NT2/D1 (cell line): ENCODE measurements around the gene BBX.

Experiments used
- YY1 ChIP-seq: IDR thresholded peaks from 2 replicates; pipeline ENCODE4 v1.6.1; 2011; ENCODE audit not compliant: insufficient read length, insufficient read depth
- ZNF274 ChIP-seq: IDR thresholded peaks from 2 replicates; pipeline ENCODE4 v1.6.1; 2011; ENCODE audit warnings: mild to moderate bottlenecking, low read depth, low read length

DNA sequence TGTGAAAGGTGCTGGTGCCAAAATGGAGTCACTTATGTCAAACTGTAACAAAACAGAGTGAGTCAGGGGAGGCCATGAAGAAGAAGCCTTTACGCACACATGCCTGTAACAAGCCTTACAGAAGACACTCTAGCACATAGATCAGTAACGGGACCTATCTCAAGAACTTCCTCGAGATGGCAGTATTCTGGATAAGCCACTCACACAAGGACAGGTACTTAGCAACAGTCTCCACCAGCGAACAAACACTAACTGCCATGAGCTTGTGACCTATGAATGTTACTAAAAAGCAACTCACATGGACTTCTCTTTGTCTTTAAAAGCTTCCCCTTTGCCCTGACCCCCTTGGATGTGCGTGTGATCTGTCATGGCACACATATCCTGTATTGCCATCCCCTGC is 332.9 kb downstream of the BBX start:
- TF ChIP-seq ZNF274: no peak
- no peak for TF ChIP-seq YY1
